NOMO-1 (cell line): ENCODE measurements around the gene AGPAT2.

Source experiments
- DNase-seq, 2 experiments: peaks; one replicate each; lab custom pipeline; 2025; ENCODE audit not compliant: unreplicated experiment in 2 of 2; lab: John Stamatoyannopoulos, UW

The AGPAT2 gene

GRCh38 chr9:136675477-136676296 is 11.6 kb downstream of the AGPAT2 start:
- DNase-seq = no peak

- DNase-seq = no peak
Measured at GRCh38 chr9:136674786-136675349, 12.4 kb downstream of the AGPAT2 start.

GRCh38 chr9:136673975-136674785 is 13.1 kb downstream of the AGPAT2 start:
- no peak for DNase-seq

- no peak for DNase-seq
Measured at GRCh38 chr9:136673088-136673974, 13.9 kb downstream of the AGPAT2 start.

GRCh38 chr9:136672431-136673087 is 14.7 kb downstream of the AGPAT2 start:
- no peak for DNase-seq

- peak; percentile 20 to 48 for DNase-seq
Measured at GRCh38 chr9:136671646-136672430, 15.4 kb downstream of the AGPAT2 start.

GRCh38 chr9:136671254-136671614 is 16.0 kb downstream of the AGPAT2 start:
- no peak for DNase-seq

GRCh38 chr9:136670576-136671253 is 16.5 kb downstream of the AGPAT2 start:
- no peak for DNase-seq

- no peak for DNase-seq
Measured at GRCh38 chr9:136669791-136670464, 17.3 kb downstream of the AGPAT2 start.

GRCh38 chr9:136668983-136669790 is 18.1 kb downstream of the AGPAT2 start:
- no peak for DNase-seq

- DNase-seq = no peak
Measured at GRCh38 chr9:136667940-136668760, 19.1 kb downstream of the AGPAT2 start.

GRCh38 chr9:136667214-136667939 is 19.9 kb downstream of the AGPAT2 start:
- no peak for DNase-seq

- no peak for DNase-seq
Measured at GRCh38 chr9:136666372-136667213, 20.7 kb downstream of the AGPAT2 start.

GRCh38 chr9:136665704-136666371 is 21.4 kb downstream of the AGPAT2 start:
- DNase-seq = no peak
